Heart left ventricle (tissue), 16 donors: ENCODE data around the gene TNPO3. TPM values are rescaled to one million over a fixed set of nuclear protein-coding genes. Genes with fewer than 3 reads are reported as not detected.

Experiments used
- ATAC-seq, 4 donors: fragments of 200-7000 bp; cut with Tn5 transposase; one replicate each; pipeline ENCODE4 v1.9.1; 2020 to 2022; ENCODE audit warnings: moderate library complexity in 4 of 4, mild to moderate bottlenecking in 3 of 4, moderate number of reproducible peaks in 1 of 4
- DNase-seq, 5 donors: peaks; one replicate each; pipeline ENCODE4 v3.0.0-alpha.2; 2020
- H3K27ac ChIP-seq, 12 donors: fragments of 200-600 bp; sonication (generic) in 4 of 12; one replicate each; pipeline versions ENCODE4 v1.5.0 to v1.8.0; 2016 to 2022; ENCODE audit warnings: mild to moderate bottlenecking in 2 of 12
- H3K27me3 ChIP-seq, 9 donors: fragments of 200-600 bp; sonication (generic) in 2 of 9; one replicate each; pipeline versions ENCODE4 v1.5.1 to v1.8.0; 2016 to 2022; ENCODE audit warnings: mild to moderate bottlenecking in 3 of 9
- H3K36me3 ChIP-seq, 9 donors: fragments of 200-600 bp; sonication (generic) in 2 of 9; one replicate each; pipeline versions ENCODE4 v1.5.0 to v1.8.0; 2018 to 2022; ENCODE audit warnings: mild to moderate bottlenecking in 2 of 9
- H3K4me1 ChIP-seq, 12 donors: fragments of 200-600 bp; sonication (generic) in 4 of 12; one replicate each; pipeline versions ENCODE4 v1.5.0 to v1.8.0; 2016 to 2022; ENCODE audit warnings: mild to moderate bottlenecking in 3 of 12
- H3K4me3 ChIP-seq, 12 donors: fragments of 200-600 bp; sonication (generic) in 4 of 12; one replicate each; pipeline versions ENCODE4 v1.5.0 to v1.8.0; 2017 to 2022; ENCODE audit warnings: mild to moderate bottlenecking in 9 of 12, moderate library complexity in 4 of 12
- H3K9me3 ChIP-seq, 12 donors: fragments of 200-600 bp; sonication (generic) in 4 of 12; one replicate each; pipeline versions ENCODE4 v1.5.0 to v1.8.0; 2016 to 2022; ENCODE audit warnings: mild to moderate bottlenecking in 1 of 12
- POLR2A ChIP-seq, 2 donors: fragments of 450-650 bp; IDR thresholded peaks; one replicate each; pipeline ENCODE4 v1.6.1; 2017; ENCODE audit warnings: antibody characterized with exemption in 2 of 2, mild to moderate bottlenecking in 2 of 2, moderate library complexity in 2 of 2
- WGBS, 4 donors: extraction: QIAGEN DNeasy Blood & Tissue Kit in 2 of 4; methylation state at CpG; one replicate each; pipeline versions ENCODE4 v1.1.5 to v1.1.7; 2013 to 2018; 5-methylcytosine and 5-hydroxymethylcytosine counted together
- intact Hi-C, 10 donors: fragments of 100-400 bp; cut with DNase I; formaldehyde crosslinking; loops; one replicate each; pipeline versions ENCODE4 v1.11.1 to v1.14.2; 2022
- long read RNA-seq, 3 donors: library from polyadenylated mRNA; unstranded; transcript quantifications; one replicate each; pipeline ENCODE4 v2.0.0, GENCODE V29; 2020 to 2021
- polyA plus RNA-seq, 2 donors: library from polyadenylated mRNA; stranded (reverse); fragments of 200-250 nt; gene quantifications; one replicate each; pipeline ENCODE4 v1.2.3, GENCODE V29; 2013
- total RNA-seq, 9 donors: library from RNA; depleted of rRNA in 2 of 9; stranded (reverse); fragments of >200 nt in 2 of 9; fragmentation: NEBNext Ultra II Directional in 3 of 9; extraction: Animal tissue kit (Norgen Biotek cat#: 25700) in 3 of 9; gene quantifications; one replicate each; pipeline versions ENCODE4 v1.1.0 to v1.2.4, GENCODE V29; 2016 to 2023
- TF ChIP-seq, protein P1 (sequence below), 12 donors: fragments of 200-600 bp; sonication (generic) in 4 of 12; IDR thresholded peaks; one replicate each; pipeline versions ENCODE4 v1.5.0 to v1.8.0; 2018 to 2022; ENCODE audit warnings: antibody characterized with exemption in 12 of 12, mild to moderate bottlenecking in 5 of 12
- donor health status: ischemic (EF 13 %, LVEDD 7.1; RV severe dilation, severe dysfunction).
- donor health status: healthy with polysubstance abuse.
- donor health status: DM: no; HTN: yes; CAD: no.
- donor health status: DM: no; HTN: no; CAD: no.
- donor health status: ischemic (EF 25% LVEDD 6.9; RV normal size, moderate dysfunction).
- donor health status: ischemic (EF 25% LVEDD 5.7; RV mildly dilated, moderate dysfunction).
- donor health status: healthy.
- donor health status: DM: yes; HTN: yes; CAD: no.
- donor health status: ischemic (EF 35%, LVEDD 5.7; RV mildly dilated, moderate dysfunction).
- donor health status: nonischemic (EF 11% LVEDD 7.7; RV severe dilation, severe dysfunction).
- donor health status: DM: yes; HTN: yes; CAD: no.
- donor health status: PGD.
- donor health status: ischemic (EF 29% LVEDD 5.4; RV normal size, mild dysfunction).
- donor health status: nonischemic (EF 23%, LVEDD 6.1; RV moderate dilation, normal function).

TNPO3 gene
- total RNA-seq: 10 to 100 TPM; 25.3 to 42.4 (median 32.8) TPM
- polyA plus RNA-seq: 10 to 100 TPM; 11.0 to 31.1 TPM
- long read RNA-seq, donor 1, full-length matches to known transcripts: 21 of 31 reads
- long read RNA-seq, donor 1, partial matches to known transcripts: 3 of 31 reads
- long read RNA-seq, donor 1, other reads (novel, unspliced or antisense): 7 of 31 reads
- long read RNA-seq, donor 2, full-length matches to known transcripts: 69 of 89 reads
- long read RNA-seq, donor 2, partial matches to known transcripts: 6 of 89 reads
- long read RNA-seq, donor 2, other reads (novel, unspliced or antisense): 14 of 89 reads
- long read RNA-seq, donor 3, full-length matches to known transcripts: 22 of 33 reads
- long read RNA-seq, donor 3, partial matches to known transcripts: 4 of 33 reads
- long read RNA-seq, donor 3, other reads (novel, unspliced or antisense): 7 of 33 reads

DNA sequence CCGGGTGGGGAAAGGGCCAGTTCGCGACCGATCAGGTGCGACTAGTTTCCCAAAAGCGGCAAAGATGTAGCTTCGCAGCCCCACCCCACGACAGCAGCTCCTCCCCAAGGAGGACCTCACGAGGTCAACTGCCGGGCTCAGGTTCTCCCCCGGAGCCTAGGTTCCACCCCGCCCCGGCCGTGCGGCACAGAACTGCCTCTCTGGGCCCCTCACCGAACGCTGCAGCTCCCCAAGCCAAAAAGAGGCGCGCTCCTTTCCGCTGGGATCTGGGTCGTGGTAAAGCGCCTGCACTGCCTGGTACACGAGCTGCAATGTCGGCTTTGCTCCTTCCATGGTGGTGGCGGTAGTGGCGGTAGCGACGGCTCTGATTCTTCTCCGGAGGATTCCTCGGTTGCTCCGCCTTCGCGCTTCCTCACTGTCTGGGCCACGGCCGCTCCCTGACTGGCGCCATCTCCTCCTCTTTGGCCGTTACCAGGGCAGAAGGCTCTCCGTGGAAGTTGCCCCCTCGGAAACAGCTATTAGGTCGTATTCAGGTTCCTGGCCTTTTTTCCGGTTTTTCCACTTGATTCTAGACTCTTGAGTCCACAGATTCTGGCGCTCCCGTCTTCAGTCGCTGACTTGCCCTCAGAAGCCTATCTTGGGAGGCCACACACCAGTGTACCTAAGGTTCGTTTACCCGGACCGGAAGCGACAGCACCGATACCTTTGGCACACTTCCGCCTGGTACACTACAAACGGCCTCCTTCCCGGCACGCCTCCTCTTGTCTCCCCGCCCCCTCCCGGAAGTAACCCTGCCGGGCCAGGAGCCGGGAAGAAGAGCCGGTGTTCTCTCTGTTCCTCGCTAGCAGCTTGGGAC is at the start of gene TNPO3:
Gene TNPO3 (minus strand): TSS at position 674 of the 856 bp plus-strand sequence. CDS start 341 bp downstream, at position 333.
- H3K4me1 ChIP-seq: peaks cover 0 to 31% (median 22%) of the 10 kb centered on the region in 12 donors
- TF ChIP-seq POLR2A (IDR thresholded peaks at IDR 0.05): peak in 1 of 2 donors; percentile 54
- TF ChIP-seq, protein P1, sequence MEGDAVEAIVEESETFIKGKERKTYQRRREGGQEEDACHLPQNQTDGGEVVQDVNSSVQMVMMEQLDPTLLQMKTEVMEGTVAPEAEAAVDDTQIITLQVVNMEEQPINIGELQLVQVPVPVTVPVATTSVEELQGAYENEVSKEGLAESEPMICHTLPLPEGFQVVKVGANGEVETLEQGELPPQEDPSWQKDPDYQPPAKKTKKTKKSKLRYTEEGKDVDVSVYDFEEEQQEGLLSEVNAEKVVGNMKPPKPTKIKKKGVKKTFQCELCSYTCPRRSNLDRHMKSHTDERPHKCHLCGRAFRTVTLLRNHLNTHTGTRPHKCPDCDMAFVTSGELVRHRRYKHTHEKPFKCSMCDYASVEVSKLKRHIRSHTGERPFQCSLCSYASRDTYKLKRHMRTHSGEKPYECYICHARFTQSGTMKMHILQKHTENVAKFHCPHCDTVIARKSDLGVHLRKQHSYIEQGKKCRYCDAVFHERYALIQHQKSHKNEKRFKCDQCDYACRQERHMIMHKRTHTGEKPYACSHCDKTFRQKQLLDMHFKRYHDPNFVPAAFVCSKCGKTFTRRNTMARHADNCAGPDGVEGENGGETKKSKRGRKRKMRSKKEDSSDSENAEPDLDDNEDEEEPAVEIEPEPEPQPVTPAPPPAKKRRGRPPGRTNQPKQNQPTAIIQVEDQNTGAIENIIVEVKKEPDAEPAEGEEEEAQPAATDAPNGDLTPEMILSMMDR (IDR thresholded peaks at IDR 0.05): peak in 1 of 12 donors; percentile 5
- H3K9me3 ChIP-seq: no peaks in the 10 kb centered on the region
- ATAC-seq (peak; percentile 97 to 99 (median 98)), DNase-seq (peak; percentile 94 to 95 (median 95))
- peak within 1 kb of the TSS; percentile 89 to 100 (median 96) for H3K27ac ChIP-seq
- peaks cover 0 to 4% (median 0%) of the 10 kb centered on the region in 9 donors for H3K36me3 ChIP-seq
- H3K27me3 ChIP-seq: peaks cover 0 to 7% (median 0%) of the 10 kb centered on the region in 9 donors
- peak within 1 kb of the TSS; percentile 72 to 99 (median 90) for H3K4me3 ChIP-seq
- intact Hi-C loops: no loop called here
- 0% methylated on average over 38 to 59 of the region's 59 CpGs for WGBS, 4 donors

DNA sequence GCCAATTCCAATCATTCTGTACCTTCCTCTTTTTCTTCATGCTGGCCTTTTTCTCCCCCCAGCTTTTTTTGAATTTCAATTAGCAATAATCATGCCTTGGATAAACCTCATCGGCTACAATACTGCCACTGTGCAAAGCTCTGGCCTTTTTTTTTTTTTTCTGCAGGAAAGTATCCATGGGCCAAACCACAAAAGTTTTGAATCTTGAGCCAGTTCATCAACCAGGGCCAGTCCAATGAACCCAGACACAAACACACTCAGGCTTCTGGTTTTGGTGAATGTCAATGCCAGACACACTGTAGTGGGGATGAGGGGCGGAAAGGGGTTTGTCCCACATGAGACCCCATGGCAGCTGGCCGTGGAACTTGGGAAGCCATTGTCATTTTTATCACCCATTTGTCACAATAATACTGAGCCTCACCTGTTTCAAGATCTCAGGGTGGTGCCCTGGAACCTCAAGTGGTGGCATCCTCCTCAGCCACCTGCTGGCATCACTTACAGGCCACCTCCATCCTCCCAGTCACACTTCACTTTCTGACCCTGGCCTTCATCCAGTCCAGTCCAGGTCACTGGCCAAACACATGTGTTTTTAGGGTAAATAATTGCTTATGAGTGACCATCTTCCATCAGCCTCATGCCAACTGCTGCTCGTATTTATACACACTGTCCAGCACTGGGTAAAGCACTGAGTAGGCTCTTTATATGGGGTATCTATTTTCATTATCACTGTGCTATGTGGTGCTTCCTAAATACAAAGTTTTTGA is 48.8 kb upstream of the TNPO3 start:
- DNase-seq (no peak), ATAC-seq (no peak)
- 84 to 96% (median 91%) methylated on average over 4 of the region's 4 CpGs for WGBS, 4 donors
- Histone ChIP-seq H3K36me3 (no peaks in the 10 kb centered on the region), H3K9me3 (no peaks in the 10 kb centered on the region), H3K27me3 (no peaks in the 10 kb centered on the region), H3K4me3 (no peak overlapping the region), H3K4me1 (peaks cover 0 to 9% (median 0%) of the 10 kb centered on the region in 12 donors), H3K27ac (no peak overlapping the region)
- intact Hi-C loops: no loop called here
- TF ChIP-seq, protein P1 (IDR thresholded peaks at IDR 0.05): no peak
- no peak for TF ChIP-seq POLR2A (IDR thresholded peaks at IDR 0.05)

DNA sequence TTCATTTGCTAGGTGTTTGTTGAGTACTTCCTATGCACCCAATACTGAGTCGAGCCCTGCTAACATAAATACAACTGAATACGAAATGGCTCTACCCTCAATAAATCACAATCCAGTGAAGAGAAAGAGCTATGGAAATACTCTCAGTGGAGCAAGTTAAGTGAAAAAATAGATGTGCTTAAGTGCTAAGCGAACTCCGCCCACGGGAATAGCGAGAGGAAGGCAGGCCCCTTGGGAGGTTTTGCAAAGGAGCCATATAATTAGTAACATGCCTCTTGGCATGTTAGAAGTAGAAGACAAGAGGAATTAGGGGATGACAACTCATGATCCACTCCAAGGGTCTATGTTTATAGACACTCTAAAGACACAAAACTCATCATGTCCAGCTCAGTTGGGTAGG is 46.8 kb upstream of the TNPO3 start:
- intact Hi-C loops: no loop called here
- H3K36me3 ChIP-seq: no peaks in the 10 kb centered on the region
- H3K4me1 ChIP-seq: peaks cover 0 to 9% (median 0%) of the 10 kb centered on the region in 12 donors
- H3K27me3 ChIP-seq: no peaks in the 10 kb centered on the region
- TF ChIP-seq, protein P1 (IDR thresholded peaks at IDR 0.05): no peak
- no peak for TF ChIP-seq POLR2A (IDR thresholded peaks at IDR 0.05)
- WGBS, 4 donors: 61 to 76% (median 64%) methylated on average over 6 of the region's 6 CpGs
- no peaks in the 10 kb centered on the region for H3K9me3 ChIP-seq
- no peak overlapping the region for H3K4me3 ChIP-seq
- H3K27ac ChIP-seq: no peak overlapping the region
- DNase-seq (no peak), ATAC-seq (no peak)
